OCI-LY7 (cell line): ENCODE measurements around the gene SINHCAF.

ENCODE experiments used
- EZH2phosphoT487 ChIP-seq: fragments of 200-600 bp; sonication (generic); IDR thresholded peaks from 2 replicates; pipeline ENCODE4 v1.6.1; 2018; ENCODE audit warnings: low read depth, borderline replicate concordance, mild to moderate bottlenecking, mixed run types, antibody characterized with exemption, low read length, moderate library complexity, mixed read lengths
- TF ChIP-seq, protein P1 (sequence below): fragments of 200-600 bp; sonication (generic); conservative IDR thresholded peaks from 2 replicates; pipeline ENCODE4 v1.5.1; 2014; ENCODE audit warnings: mild to moderate bottlenecking, antibody characterized with exemption, low read length, moderate library complexity, mixed read lengths

DNA sequence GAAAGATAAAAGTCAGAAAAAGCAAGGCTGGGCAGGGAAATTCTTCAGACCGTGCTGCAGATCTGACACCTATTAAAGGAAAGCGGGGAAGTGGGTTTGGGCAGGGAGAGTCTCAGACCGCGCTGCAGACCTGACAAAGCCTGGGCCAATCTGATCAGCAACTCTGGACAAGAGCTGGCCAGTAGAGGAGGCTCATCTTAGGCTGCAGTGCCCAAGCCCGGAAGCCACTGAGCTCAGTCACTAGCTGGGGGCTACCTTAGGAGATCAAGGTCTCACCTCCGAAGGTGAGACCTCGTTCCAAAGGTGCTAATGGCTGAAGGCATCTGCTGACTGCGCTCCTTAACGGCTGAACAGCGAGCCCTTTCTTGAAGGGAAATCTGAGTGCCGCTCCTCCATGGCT lies 60.2 kb downstream of the SINHCAF start:
- TF ChIP-seq, protein P1, sequence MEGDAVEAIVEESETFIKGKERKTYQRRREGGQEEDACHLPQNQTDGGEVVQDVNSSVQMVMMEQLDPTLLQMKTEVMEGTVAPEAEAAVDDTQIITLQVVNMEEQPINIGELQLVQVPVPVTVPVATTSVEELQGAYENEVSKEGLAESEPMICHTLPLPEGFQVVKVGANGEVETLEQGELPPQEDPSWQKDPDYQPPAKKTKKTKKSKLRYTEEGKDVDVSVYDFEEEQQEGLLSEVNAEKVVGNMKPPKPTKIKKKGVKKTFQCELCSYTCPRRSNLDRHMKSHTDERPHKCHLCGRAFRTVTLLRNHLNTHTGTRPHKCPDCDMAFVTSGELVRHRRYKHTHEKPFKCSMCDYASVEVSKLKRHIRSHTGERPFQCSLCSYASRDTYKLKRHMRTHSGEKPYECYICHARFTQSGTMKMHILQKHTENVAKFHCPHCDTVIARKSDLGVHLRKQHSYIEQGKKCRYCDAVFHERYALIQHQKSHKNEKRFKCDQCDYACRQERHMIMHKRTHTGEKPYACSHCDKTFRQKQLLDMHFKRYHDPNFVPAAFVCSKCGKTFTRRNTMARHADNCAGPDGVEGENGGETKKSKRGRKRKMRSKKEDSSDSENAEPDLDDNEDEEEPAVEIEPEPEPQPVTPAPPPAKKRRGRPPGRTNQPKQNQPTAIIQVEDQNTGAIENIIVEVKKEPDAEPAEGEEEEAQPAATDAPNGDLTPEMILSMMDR, result no peak
- TF ChIP-seq EZH2phosphoT487, result no peak
